ENCODE measurements around the gene TNFRSF4. TPM values are rescaled to one million over a fixed set of nuclear protein-coding genes. Genes with fewer than 3 reads are reported as not detected.

The TNFRSF4 gene
- total and polyA plus RNA-seq, 4 donors, result 0.08 to 0.35 (median 0.15) TPM; not detected in 1

DNA sequence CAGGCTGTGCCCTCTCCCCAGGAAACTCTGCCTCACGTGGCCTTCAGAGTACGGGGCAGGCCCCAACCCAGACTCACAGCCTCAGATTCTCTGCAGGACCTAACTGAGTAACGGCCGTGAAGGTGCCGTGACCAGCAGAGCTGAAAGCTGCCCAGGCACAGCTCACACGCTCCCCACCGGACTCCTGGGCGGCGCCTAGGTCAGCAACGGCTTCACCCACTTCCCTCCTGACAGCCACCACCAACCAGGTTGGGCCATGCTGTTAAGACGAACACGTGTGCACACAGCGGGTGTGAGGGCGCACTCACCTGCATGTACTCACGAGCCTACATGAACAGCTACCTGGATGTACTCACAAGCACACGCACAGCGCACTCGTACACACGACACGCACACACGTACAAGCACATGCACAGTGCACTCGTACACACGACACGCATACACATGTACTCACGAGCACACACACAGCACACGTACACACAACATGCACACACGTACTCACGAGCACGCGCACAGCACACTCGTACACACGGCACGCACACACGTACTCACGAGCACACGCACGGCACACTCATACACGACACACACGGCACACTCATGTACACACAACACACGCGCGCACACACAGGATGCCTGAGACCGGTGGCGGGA is 8.7 kb upstream of the TNFRSF4 start:
- 95% methylated on average over 44 of the region's 44 CpGs for WGBS
- H3K27me3 ChIP-seq (ENCODE audit: control insufficient read depth in 4 of 4, insufficient read depth in 4 of 4, low read length in 3 of 4), result no peaks in the 10 kb centered on the region
- H3K4me1 ChIP-seq (ENCODE audit: control insufficient read depth in 4 of 4, insufficient read depth in 4 of 4, low read length in 3 of 4), result no peaks in the 10 kb centered on the region
- no peak for DNase-seq (ENCODE audit: low spot score)
- H3K36me3 ChIP-seq (ENCODE audit: control insufficient read depth in 4 of 4, insufficient read depth in 3 of 4, low read depth in 1 of 4, low read length in 3 of 4), result peaks cover 21 to 73% (median 38%) of the 10 kb centered on the region in 4 donors
- no peak for TF ChIP-seq MAX (IDR thresholded peaks at IDR 0.05)
- TF ChIP-seq JUND (IDR thresholded peaks at IDR 0.05), result no peak
- no peak for TF ChIP-seq TAF1 (conservative IDR thresholded peaks at IDR 0.05)
- no peaks in the 10 kb centered on the region for H3K9me3 ChIP-seq (ENCODE audit: control insufficient read depth in 4 of 4, low read length in 3 of 4)
- no peak overlapping the region for H3K4me3 ChIP-seq (ENCODE audit: low read depth in 1 of 3, low read length in 3 of 3)
- no peak overlapping the region for H3K27ac ChIP-seq (ENCODE audit: low read depth in 1 of 2, low read length in 2 of 2)
- H3K9ac ChIP-seq (ENCODE audit: low read depth in 1 of 2, low read length in 2 of 2), result no peak overlapping the region

- Histone ChIP-seq H3K27me3 (ENCODE audit: control insufficient read depth in 4 of 4, insufficient read depth in 4 of 4, low read length in 3 of 4) (no peaks in the 10 kb centered on the region), H3K36me3 (ENCODE audit: control insufficient read depth in 4 of 4, insufficient read depth in 3 of 4, low read depth in 1 of 4, low read length in 3 of 4) (peaks cover 21 to 74% (median 38%) of the 10 kb centered on the region in 4 donors), H3K9ac (ENCODE audit: low read depth in 1 of 2, low read length in 2 of 2) (no peak overlapping the region), H3K4me1 (ENCODE audit: control insufficient read depth in 4 of 4, insufficient read depth in 4 of 4, low read length in 3 of 4) (no peaks in the 10 kb centered on the region), H3K9me3 (ENCODE audit: control insufficient read depth in 4 of 4, low read length in 3 of 4) (no peaks in the 10 kb centered on the region), H3K4me3 (ENCODE audit: low read depth in 1 of 3, low read length in 3 of 3) (no peak overlapping the region), H3K27ac (ENCODE audit: low read depth in 1 of 2, low read length in 2 of 2) (no peak overlapping the region)
- no peak for TF ChIP-seq CTCF (IDR thresholded peaks at IDR 0.05; ENCODE audit: low read depth, low read length, missing input control)
- no peak for TF ChIP-seq GABPA (IDR thresholded peaks at IDR 0.05 in 1 of 2, conservative IDR thresholded peaks at IDR 0.05 in 1 of 2)
- TF ChIP-seq FOXA1 (IDR thresholded peaks at IDR 0.05), result no peak
- no peak for TF ChIP-seq NR2F2 (IDR thresholded peaks at IDR 0.05)
- no peak for TF ChIP-seq RAD21 (IDR thresholded peaks at IDR 0.05)
- no peak for TF ChIP-seq JUND (IDR thresholded peaks at IDR 0.05)
- TF ChIP-seq HNF4A (conservative IDR thresholded peaks at IDR 0.05), result no peak
- WGBS, result 91% methylated on average over 30 of the region's 30 CpGs
- DNase-seq (ENCODE audit: low spot score), result no peak
Observed at GRCh38 chr1:1221887-1222574, 8.1 kb upstream of the TNFRSF4 start.

GRCh38 chr1:1220197-1220596 is 6.2 kb upstream of the TNFRSF4 start:
- Histone ChIP-seq H3K36me3 (ENCODE audit: control insufficient read depth in 4 of 4, insufficient read depth in 3 of 4, low read depth in 1 of 4, low read length in 3 of 4) (peaks cover 21 to 71% (median 37%) of the 10 kb centered on the region in 4 donors), H3K4me1 (ENCODE audit: control insufficient read depth in 4 of 4, insufficient read depth in 4 of 4, low read length in 3 of 4) (peaks cover 0 to 2% (median 0%) of the 10 kb centered on the region in 4 donors), H3K27ac (ENCODE audit: low read depth in 1 of 2, low read length in 2 of 2) (no peak overlapping the region), H3K9ac (ENCODE audit: low read depth in 1 of 2, low read length in 2 of 2) (no peak overlapping the region), H3K4me3 (ENCODE audit: low read depth in 1 of 3, low read length in 3 of 3) (no peak overlapping the region), H3K9me3 (ENCODE audit: control insufficient read depth in 4 of 4, low read length in 3 of 4) (no peaks in the 10 kb centered on the region), H3K27me3 (ENCODE audit: control insufficient read depth in 4 of 4, insufficient read depth in 4 of 4, low read length in 3 of 4) (no peaks in the 10 kb centered on the region)
- WGBS, result 94% methylated on average over 24 of the region's 24 CpGs
- no peak for TF ChIP-seq RAD21 (IDR thresholded peaks at IDR 0.05)
- no peak for TF ChIP-seq ZBTB33 (IDR thresholded peaks at IDR 0.05)
- TF ChIP-seq CTCF (IDR thresholded peaks at IDR 0.05; ENCODE audit: low read depth, low read length, missing input control), result no peak
- no peak for TF ChIP-seq YY1 (IDR thresholded peaks at IDR 0.05)
- TF ChIP-seq, protein P1, sequence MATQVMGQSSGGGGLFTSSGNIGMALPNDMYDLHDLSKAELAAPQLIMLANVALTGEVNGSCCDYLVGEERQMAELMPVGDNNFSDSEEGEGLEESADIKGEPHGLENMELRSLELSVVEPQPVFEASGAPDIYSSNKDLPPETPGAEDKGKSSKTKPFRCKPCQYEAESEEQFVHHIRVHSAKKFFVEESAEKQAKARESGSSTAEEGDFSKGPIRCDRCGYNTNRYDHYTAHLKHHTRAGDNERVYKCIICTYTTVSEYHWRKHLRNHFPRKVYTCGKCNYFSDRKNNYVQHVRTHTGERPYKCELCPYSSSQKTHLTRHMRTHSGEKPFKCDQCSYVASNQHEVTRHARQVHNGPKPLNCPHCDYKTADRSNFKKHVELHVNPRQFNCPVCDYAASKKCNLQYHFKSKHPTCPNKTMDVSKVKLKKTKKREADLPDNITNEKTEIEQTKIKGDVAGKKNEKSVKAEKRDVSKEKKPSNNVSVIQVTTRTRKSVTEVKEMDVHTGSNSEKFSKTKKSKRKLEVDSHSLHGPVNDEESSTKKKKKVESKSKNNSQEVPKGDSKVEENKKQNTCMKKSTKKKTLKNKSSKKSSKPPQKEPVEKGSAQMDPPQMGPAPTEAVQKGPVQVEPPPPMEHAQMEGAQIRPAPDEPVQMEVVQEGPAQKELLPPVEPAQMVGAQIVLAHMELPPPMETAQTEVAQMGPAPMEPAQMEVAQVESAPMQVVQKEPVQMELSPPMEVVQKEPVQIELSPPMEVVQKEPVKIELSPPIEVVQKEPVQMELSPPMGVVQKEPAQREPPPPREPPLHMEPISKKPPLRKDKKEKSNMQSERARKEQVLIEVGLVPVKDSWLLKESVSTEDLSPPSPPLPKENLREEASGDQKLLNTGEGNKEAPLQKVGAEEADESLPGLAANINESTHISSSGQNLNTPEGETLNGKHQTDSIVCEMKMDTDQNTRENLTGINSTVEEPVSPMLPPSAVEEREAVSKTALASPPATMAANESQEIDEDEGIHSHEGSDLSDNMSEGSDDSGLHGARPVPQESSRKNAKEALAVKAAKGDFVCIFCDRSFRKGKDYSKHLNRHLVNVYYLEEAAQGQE (IDR thresholded peaks at IDR 0.05), result no peak
- no peak for TF ChIP-seq NR2F2 (IDR thresholded peaks at IDR 0.05)
- DNase-seq (ENCODE audit: low spot score), result no peak
